Stimulated activated naive B cell treated with anti-CD40 and anti-IgM and Interleukin-4, amounts not matched to agents 10 μg/mL and 1 μg/mL and 100 μg/mL, for 72 hours (primary cell): ENCODE data around the gene NDUFA12.

Source experiments
- ATAC-seq, 2 donors: fragments of 150-1000 bp; cut with Tn5 transposase; replicated peaks; 2 replicates each; pipeline ENCODE4 v1.10.0; 2021; ENCODE audit warnings: moderate library complexity in 1 of 2
- DNase-seq: peaks from one replicate; pipeline ENCODE4 v3.0.0; 2021
- H3K27ac Mint-ChIP-seq: one replicate; pipeline ENCODE4 v1.8.0; 2022; ENCODE audit warnings: mild to moderate bottlenecking, mixed read lengths
- H3K27me3 Mint-ChIP-seq, 2 donors: one replicate each; pipeline ENCODE4 v1.8.0; 2022; ENCODE audit warnings: mixed read lengths in 2 of 2
- H3K36me3 Mint-ChIP-seq, 2 donors: one replicate each; pipeline ENCODE4 v1.8.0; 2022; ENCODE audit warnings: mixed read lengths in 2 of 2, mild to moderate bottlenecking in 1 of 2
- H3K4me1 Mint-ChIP-seq, 2 donors: one replicate each; pipeline ENCODE4 v1.8.0; 2022; ENCODE audit warnings: mixed read lengths in 2 of 2, mild to moderate bottlenecking in 1 of 2
- H3K4me3 Mint-ChIP-seq, 2 donors: one replicate each; pipeline ENCODE4 v1.8.0; 2022; ENCODE audit warnings: mild to moderate bottlenecking in 2 of 2, mixed read lengths in 2 of 2, moderate library complexity in 1 of 2
- H3K9me3 Mint-ChIP-seq, 2 donors: one replicate each; pipeline ENCODE4 v1.8.0; 2022; ENCODE audit warnings: mixed read lengths in 2 of 2, mild to moderate bottlenecking in 1 of 2

The NDUFA12 gene

GRCh38 chr12:94942663-94943062, 60.8 kb downstream of the NDUFA12 start:
- peaks cover 4 to 10% of the 10 kb centered on the region in 2 donors for H3K9me3 Mint-ChIP-seq
- peak overlapping the region; percentile 21 for H3K27ac Mint-ChIP-seq
- peaks cover 13 to 14% of the 10 kb centered on the region in 2 donors for H3K4me1 Mint-ChIP-seq
- H3K4me3 Mint-ChIP-seq = no peak overlapping the region
- peaks cover 0 to 7% of the 10 kb centered on the region in 2 donors for H3K36me3 Mint-ChIP-seq
- DNase-seq (no peak), ATAC-seq (no peak)
- H3K27me3 Mint-ChIP-seq = peaks cover 0 to 4% of the 10 kb centered on the region in 2 donors

GRCh38 chr12:94941440-94941862, 62.0 kb downstream of the NDUFA12 start:
- Mint-ChIP-seq H3K4me1 (peaks cover 13 to 14% of the 10 kb centered on the region in 2 donors), H3K9me3 (peaks cover 4 to 10% of the 10 kb centered on the region in 2 donors), H3K27ac (no peak overlapping the region), H3K4me3 (no peak overlapping the region), H3K27me3 (peaks cover 0 to 4% of the 10 kb centered on the region in 2 donors), H3K36me3 (peaks cover 0 to 7% of the 10 kb centered on the region in 2 donors)
- DNase-seq (peak; percentile 7), ATAC-seq (peak; percentile 46 to 84)

GRCh38 chr12:94940771-94941170, 62.7 kb downstream of the NDUFA12 start:
- DNase-seq = no peak
- H3K27ac Mint-ChIP-seq = no peak overlapping the region
- H3K4me1 Mint-ChIP-seq = peaks cover 13 to 14% of the 10 kb centered on the region in 2 donors
- peaks cover 0 to 7% of the 10 kb centered on the region in 2 donors for H3K36me3 Mint-ChIP-seq
- H3K4me3 Mint-ChIP-seq = no peak overlapping the region
- peaks cover 4 to 10% of the 10 kb centered on the region in 2 donors for H3K9me3 Mint-ChIP-seq
- ATAC-seq = no peak
- H3K27me3 Mint-ChIP-seq = no peaks in the 10 kb centered on the region

GRCh38 chr12:94938583-94938982, 64.9 kb downstream of the NDUFA12 start:
- DNase-seq = no peak
- no peak for ATAC-seq
- Mint-ChIP-seq H3K4me1 (peaks cover 6 to 14% of the 10 kb centered on the region in 2 donors), H3K27ac (no peak overlapping the region), H3K4me3 (no peak overlapping the region), H3K27me3 (no peaks in the 10 kb centered on the region), H3K36me3 (peaks cover 0 to 4% of the 10 kb centered on the region in 2 donors), H3K9me3 (peaks cover 0 to under 1% of the 10 kb centered on the region in 2 donors)

GRCh38 chr12:94930772-94931171, 72.7 kb downstream of the NDUFA12 start:
- H3K9me3 Mint-ChIP-seq = no peaks in the 10 kb centered on the region
- peaks cover 0 to 6% of the 10 kb centered on the region in 2 donors for H3K4me1 Mint-ChIP-seq
- no peak overlapping the region for H3K27ac Mint-ChIP-seq
- H3K27me3 Mint-ChIP-seq = peaks cover 0 to 13% of the 10 kb centered on the region in 2 donors
- no peaks in the 10 kb centered on the region for H3K36me3 Mint-ChIP-seq
- no peak overlapping the region for H3K4me3 Mint-ChIP-seq
- DNase-seq (no peak), ATAC-seq (no peak)

- no peak overlapping the region for H3K27ac Mint-ChIP-seq
- H3K4me1 Mint-ChIP-seq = peaks cover 0 to 6% of the 10 kb centered on the region in 2 donors
- ATAC-seq (no peak), DNase-seq (no peak)
- H3K36me3 Mint-ChIP-seq = no peaks in the 10 kb centered on the region
- peaks cover 0 to 13% of the 10 kb centered on the region in 2 donors for H3K27me3 Mint-ChIP-seq
- H3K4me3 Mint-ChIP-seq = no peak overlapping the region
- no peaks in the 10 kb centered on the region for H3K9me3 Mint-ChIP-seq
Measured at GRCh38 chr12:94930216-94930654, 73.3 kb downstream of the NDUFA12 start.

- no peak overlapping the region for H3K4me3 Mint-ChIP-seq
- peaks cover 0 to 6% of the 10 kb centered on the region in 2 donors for H3K4me1 Mint-ChIP-seq
- H3K9me3 Mint-ChIP-seq = no peaks in the 10 kb centered on the region
- H3K36me3 Mint-ChIP-seq = no peaks in the 10 kb centered on the region
- H3K27ac Mint-ChIP-seq = no peak overlapping the region
- no peak for DNase-seq
- no peak for ATAC-seq
- peaks cover 0 to 13% of the 10 kb centered on the region in 2 donors for H3K27me3 Mint-ChIP-seq
Measured at GRCh38 chr12:94929780-94930179, 73.7 kb downstream of the NDUFA12 start.

- Mint-ChIP-seq H3K4me1 (peaks cover 0 to 6% of the 10 kb centered on the region in 2 donors), H3K4me3 (no peak overlapping the region), H3K27ac (no peak overlapping the region), H3K27me3 (peaks cover 0 to 13% of the 10 kb centered on the region in 2 donors), H3K36me3 (peaks cover 6 to 12% of the 10 kb centered on the region in 2 donors), H3K9me3 (no peaks in the 10 kb centered on the region)
- DNase-seq = no peak
- ATAC-seq = no peak
Measured at GRCh38 chr12:94925729-94926128, 77.8 kb downstream of the NDUFA12 start.

- Mint-ChIP-seq H3K4me1 (peaks cover 0 to 6% of the 10 kb centered on the region in 2 donors), H3K36me3 (peaks cover 6 to 12% of the 10 kb centered on the region in 2 donors), H3K27ac (no peak overlapping the region), H3K9me3 (no peaks in the 10 kb centered on the region), H3K4me3 (no peak overlapping the region), H3K27me3 (peaks cover 0 to 10% of the 10 kb centered on the region in 2 donors)
- DNase-seq = no peak
- ATAC-seq = no peak
Measured at GRCh38 chr12:94925206-94925605, 78.3 kb downstream of the NDUFA12 start.

GRCh38 chr12:94922561-94922960, 80.9 kb downstream of the NDUFA12 start:
- Mint-ChIP-seq H3K27ac (no peak overlapping the region), H3K27me3 (no peaks in the 10 kb centered on the region), H3K36me3 (peaks cover 6 to 12% of the 10 kb centered on the region in 2 donors), H3K4me1 (peaks cover 0 to 6% of the 10 kb centered on the region in 2 donors), H3K9me3 (no peaks in the 10 kb centered on the region), H3K4me3 (no peak overlapping the region)
- DNase-seq = no peak
- ATAC-seq = no peak
